T-helper 22 cell (primary cell): ENCODE data around the gene MAN2A2.
"Not testable (repeated sequence)": the region's sequence is repeated elsewhere in the genome, so short reads cannot be mapped to it uniquely, and the experiment has no call there.

Experiments used
- DNase-seq: peaks from one replicate; pipeline ENCODE4 v3.0.0-alpha.2; 2020; ENCODE audit warnings: low read depth

MAN2A2 gene

DNA sequence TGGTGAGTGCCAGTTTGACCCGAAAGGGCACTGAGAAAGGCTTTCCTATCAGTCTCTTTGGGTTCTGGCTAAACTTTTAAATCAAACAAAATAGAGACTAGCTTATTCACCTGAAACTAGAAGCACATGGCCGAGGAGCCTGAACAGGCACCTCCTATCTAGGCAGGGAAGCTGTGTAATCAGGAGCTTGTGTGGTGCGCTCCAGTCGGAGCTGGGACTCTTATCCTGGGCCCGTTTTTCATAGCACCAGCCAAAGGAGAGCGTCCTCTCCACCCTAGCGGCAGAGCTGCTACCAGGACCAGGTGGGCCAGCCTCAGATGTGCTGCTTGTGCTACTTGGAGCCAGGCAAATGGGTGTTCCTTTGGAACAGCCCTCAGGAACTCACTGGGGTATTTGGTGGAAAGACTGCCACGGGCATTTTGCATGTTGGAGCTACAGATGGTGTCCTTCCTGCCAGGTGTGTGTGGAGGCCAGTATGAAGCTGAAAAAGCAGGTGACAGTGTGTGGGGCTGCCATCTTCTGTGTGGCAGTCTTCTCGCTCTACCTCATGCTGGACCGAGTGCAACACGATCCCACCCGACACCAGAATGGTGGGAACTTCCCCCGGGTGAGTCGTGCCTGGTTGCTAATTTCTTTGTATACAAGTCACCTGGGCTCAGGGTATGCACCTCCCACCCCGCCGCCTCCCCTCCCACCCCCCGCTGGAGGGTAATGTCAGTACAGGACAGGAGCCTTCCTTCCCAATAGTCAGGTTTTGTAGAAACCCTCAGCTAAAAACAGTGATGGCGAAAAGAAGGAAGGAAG, 833 bp downstream of the MAN2A2 start:
- DNase-seq = no peak

DNA sequence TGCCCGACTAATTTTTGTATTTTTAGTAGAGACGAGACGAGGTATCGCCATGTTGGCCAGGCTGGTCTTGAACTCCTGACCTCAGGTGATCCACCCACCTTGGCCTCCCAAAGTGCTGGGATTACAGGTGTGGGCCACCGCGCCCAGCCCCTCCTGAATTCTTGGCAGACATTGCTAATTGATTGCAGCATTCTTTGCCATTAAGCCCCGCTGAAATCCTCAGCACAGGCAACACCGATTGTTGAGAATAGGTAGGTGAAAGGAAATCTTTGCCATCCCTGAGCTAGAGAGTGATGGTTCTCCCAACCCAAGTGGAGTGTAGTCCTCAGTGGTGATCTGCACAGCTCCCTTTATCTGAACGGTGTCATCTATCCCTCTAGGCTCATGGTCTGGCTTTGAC, 1.6 kb downstream of the MAN2A2 start:
- no peak for DNase-seq

DNA sequence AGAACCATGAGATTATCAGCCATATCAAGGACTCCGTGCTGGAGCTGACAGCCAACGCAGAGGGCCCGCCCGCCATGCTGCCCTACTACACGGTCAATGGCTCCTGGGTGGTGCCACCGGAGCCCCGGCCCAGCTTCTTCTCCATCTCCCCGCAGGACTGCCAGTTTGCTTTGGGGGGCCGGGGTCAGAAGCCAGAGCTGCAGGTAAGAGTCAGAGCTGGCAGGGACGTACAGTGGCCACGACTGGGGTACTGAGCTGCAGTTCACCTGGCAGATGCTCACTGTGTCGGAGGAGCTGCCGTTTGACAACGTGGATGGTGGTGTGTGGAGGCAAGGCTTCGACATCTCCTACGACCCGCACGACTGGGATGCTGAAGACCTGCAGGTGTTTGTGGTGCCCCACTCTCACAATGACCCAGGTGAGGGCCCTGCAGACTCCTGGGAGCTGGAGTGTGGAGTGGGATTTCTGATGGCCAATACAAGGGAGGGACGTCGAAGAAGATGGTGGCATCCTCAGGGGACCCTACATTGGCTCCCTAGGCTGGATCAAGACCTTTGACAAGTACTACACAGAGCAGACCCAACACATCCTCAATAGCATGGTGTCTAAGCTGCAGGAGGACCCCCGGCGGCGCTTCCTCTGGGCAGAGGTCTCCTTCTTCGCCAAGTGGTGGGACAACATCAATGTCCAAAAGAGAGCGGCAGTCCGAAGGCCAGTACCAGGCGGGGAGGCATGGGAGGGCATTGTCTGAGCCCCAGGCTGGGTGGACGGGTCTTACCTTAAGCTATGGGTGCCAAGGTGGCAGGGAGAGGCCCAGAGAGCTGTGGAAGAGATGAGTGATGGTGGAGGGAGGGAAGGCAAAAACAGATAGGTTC, 2.4 kb downstream of the MAN2A2 start:
- no peak for DNase-seq

DNA sequence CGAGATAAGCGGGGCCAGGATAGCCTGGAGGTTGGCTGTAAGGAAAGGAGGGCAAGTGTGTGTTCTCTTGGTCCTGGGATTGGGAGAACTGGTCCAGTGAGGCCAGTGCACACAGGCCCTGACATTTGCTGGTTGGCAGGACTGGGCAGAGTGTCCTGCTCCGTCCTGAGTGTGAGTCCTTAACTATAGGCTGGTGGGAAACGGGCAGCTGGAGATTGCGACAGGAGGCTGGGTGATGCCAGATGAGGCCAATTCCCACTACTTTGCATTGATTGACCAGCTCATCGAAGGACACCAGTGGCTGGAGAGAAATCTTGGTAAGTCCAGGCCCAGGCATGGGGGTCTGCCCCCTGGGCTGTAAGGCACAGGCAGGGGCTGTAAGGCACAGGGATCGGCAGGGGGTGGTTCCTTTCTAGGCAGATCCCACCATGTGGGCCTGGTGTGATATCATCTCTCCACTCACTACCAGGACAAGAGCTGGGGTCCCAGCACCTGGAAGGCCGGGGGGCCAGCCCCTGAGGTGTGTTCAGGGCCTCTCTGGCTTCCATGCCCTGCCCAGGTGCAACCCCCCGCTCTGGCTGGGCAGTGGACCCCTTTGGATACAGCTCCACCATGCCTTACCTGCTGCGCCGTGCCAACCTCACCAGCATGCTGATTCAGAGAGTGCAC, 3.2 kb downstream of the MAN2A2 start:
- DNase-seq = no peak

DNA sequence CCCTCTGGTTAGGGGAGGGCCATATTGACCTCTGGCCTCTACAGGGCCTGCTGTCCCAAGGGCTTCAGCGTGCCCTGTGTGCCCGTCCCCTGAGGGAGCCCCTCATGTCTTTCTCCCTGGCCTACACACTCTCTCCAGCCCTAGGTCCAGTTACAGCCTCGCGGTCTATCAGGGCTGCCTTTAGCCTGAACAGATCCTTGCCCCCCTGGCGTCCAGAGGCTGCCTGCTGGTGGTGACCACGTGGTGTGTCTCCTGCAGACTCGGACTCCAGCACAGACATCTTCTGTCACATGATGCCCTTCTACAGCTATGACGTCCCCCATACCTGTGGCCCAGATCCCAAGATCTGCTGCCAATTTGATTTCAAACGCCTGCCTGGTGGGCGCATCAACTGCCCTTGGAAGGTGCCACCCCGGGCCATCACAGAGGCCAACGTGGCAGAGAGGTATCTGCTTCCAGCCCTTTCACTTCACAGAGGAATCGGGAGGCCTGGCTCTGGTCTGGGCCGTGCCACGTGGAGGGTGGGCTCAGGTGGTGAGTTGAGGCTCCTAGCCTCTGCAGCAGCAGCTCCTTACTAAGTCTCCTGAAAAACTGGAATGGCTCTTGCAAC, 4.1 kb downstream of the MAN2A2 start:
- DNase-seq = no peak

DNA sequence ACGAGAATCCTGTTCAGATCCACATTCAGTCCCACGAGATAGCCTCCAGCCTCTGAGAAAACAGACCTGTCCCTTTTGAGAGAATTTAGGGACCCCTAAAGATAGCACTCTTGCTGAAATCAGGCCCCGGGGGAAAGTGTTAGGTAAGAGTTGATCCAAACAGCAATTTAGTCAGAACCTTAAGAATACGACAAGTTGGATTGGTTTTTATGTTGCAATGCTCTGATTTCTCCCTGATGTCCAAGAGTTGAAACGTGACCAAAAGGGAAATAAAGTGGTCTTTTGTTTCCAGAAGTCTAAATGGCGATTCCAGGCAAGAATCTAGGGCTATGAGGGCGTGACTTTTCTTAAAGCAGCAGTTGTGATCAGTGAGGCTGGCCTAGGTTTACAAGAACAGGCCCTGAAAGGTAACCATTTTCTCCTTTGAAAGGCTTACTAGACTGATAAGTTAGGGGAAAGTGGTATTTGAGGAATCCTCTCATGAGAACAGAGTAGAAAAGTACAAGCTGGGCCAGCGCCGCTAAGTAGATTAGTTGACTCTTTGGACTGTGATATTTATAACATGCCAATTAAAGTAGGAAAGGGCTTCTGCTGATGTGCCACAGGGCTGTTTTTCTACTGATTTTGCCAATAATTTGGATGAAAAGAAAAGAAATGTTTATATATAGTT, 4.9 kb downstream of the MAN2A2 start:
- no peak for DNase-seq

DNA sequence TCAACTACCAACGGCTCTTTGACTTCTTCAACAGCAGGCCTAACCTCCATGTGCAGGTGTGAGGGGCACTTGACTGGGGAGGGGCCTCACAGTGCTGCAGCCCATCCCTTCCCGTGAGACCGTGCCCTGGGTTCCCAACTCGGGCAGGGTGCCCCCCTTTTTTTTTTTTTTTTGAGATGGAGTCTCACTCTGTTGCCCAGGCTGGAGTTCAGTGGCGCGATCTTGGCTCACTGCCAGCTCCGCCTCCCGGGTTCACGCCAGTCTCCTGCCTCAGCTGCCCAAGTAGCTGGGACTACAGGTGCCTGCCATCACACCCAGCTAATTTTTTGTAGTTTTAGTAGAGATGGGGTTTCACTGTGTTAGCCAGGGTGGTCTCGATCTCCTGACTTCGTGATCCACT, 6.3 kb downstream of the MAN2A2 start:
- not testable (repeated sequence) for DNase-seq

DNA sequence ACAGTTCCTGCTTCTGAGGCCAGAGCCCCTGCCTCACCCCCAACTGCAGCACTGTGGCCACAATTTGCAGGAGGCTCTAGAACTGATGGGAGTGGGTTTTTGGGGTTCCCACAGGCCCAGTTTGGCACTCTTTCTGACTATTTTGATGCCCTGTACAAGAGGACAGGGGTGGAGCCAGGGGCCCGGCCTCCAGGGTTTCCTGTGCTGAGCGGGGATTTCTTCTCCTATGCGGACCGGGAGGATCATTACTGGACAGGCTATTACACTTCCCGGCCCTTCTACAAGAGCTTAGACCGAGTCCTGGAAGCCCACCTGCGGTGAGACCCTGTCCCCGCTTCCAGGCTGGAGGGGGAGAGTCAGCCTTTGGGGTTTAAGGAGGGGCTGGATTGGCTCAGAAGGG, 6.9 kb downstream of the MAN2A2 start:
- no peak for DNase-seq

DNA sequence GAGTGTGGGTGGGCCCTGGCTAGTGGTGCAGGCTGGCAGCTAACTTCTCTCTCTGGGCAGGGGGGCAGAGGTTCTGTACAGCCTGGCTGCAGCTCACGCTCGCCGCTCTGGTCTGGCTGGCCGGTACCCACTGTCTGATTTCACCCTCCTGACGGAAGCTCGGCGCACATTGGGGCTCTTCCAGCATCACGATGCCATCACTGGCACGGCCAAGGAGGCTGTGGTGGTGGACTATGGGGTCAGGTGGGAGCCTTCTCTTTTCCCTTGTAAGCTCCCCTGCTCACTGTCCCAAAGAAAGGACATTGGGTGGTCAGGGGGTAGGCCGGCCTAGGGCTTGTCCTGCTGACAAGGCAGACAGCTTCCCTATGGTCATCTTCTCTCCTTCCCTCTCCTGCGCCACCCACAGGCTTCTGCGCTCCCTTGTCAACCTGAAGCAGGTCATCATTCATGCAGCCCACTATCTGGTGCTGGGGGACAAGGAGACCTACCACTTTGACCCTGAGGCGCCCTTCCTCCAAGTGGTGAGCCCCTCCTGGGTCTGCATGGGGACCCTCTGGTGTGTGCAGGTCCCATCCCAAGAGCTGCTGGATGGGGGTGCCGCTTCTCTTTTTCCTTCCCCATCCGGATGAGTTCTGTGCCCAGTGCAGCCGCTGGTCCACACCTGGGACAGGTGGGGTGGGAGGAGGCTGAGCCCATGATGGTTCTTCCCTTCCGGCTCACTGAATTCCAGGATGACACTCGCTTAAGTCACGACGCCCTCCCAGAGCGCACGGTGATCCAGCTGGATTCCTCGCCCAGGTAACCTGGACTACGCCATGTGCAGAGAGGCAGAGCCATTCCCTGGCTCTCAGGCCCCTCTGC, 7.6 kb downstream of the MAN2A2 start:
- no peak for DNase-seq

DNA sequence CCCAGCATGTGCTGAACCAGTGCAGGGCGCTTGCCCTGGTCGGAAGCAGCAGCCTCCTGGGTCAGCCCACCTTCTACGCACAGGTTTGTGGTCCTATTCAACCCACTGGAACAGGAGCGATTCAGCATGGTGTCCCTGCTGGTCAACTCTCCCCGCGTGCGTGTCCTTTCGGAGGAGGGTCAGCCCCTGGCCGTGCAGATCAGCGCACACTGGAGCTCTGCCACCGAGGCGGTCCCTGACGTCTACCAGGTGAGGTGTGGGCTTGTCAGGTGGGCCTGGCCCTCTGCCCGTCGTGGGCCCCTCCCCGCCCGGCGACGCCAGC, 8.2 kb downstream of the MAN2A2 start:
- no peak for DNase-seq

DNA sequence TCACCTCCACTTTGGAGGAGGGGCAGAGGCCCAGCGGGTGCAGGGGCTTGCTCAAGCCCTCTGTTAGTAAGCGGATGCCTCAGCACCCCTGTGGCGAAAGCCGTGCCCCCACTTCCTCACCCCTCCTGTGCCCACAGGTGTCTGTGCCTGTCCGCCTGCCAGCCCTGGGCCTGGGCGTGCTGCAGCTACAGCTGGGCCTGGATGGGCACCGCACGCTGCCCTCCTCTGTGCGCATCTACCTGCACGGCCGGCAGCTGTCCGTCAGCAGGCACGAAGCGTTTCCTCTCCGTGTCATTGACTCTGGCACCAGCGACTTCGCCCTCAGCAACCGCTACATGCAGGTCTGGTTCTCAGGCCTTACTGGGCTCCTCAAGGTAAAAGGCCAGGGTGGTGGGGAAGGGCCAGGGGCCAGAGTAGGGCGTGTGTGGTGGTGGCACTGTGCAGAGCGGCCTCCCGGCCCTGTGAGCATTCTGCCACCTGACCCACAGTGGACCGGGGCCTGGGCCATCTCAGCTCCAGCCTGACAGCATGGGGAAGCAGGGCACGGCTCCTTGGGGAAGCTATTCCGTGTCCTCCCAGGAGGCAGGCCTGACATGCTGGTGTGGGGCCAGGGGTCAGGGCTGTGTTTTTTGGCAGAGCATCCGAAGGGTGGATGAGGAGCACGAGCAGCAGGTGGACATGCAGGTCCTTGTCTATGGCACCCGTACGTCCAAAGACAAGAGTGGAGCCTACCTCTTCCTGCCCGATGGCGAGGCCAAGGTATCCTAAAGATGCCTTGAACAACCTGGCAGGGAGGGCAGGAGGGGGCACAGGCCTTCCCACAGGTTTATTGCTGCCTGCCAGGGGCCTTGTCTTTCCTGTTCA, 9.0 kb downstream of the MAN2A2 start:
- DNase-seq = no peak

DNA sequence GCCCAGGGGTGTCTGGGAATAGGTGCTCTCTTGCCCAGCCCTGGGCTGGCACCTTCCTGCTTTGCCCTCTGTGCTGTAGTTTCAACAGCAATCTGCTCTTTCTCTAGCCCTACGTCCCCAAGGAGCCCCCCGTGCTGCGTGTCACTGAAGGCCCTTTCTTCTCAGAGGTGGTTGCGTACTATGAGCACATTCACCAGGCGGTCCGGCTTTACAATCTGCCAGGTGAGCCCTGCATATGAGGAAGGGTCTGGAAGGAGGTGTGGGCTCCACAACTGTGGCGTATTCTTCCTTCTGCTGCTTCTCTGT, 9.6 kb downstream of the MAN2A2 start:
- no peak for DNase-seq

DNA sequence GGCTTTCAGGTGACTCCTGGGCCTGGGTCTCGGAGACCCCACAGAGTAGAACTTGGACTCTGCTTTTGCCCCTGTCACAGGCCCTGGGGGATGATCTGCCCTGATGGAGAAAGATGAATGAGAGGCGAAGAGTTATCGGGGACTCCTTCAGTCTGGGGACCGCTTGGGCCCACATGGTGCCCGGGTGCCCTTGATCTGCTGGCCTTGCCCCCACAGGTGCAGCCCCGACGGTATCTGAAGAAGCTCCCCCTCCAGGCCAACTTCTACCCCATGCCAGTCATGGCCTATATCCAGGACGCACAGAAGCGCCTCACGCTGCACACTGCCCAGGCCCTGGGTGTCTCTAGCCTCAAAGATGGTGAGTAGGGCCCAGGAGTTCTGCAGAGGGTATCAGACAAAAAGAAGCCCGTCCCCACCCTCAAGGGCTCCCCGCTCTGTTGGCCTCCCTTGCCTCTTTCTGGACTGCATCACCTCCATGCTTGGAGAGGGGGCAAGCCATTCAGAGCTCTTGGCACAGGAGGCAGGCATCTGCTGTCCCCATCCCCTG, 10.4 kb downstream of the MAN2A2 start:
- DNase-seq = no peak

DNA sequence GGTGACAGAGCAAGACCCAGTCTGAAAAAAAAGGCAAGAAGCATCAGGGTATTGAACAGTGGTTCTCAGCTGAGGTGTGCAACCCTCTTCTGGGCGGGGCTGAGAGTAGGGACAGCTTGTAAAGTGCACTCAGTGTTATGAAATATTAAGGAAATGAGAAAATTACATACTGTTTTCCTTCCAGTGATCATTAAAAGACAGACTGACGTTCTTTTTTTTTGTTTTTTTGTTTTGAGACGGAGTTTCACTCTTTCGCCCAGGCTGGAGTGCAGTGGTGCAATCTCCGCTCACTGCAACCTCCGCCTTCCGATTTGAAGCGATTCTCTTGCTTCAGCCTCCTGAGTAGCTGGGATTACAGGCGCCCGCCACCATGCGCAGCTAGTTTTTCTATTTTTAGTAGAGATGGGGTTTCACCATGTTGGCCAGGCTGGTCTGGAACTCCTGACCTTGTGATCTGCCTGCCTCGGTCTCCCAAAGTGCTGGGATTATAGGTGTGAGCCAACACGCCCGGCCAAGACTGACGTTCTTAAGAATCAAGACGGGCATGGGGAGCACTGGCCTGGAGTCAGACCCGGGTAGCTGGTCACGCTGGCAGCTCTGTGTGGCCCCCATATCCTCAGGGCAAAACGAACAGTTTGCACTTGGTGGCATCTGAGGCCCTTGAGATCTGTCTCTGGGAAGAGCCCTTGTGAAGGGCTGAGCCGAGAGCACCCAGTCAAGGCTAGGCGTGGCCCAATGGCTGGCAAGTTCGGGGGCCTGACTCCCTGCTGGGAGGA, 11.4 kb downstream of the MAN2A2 start:
- DNase-seq = no peak

DNA sequence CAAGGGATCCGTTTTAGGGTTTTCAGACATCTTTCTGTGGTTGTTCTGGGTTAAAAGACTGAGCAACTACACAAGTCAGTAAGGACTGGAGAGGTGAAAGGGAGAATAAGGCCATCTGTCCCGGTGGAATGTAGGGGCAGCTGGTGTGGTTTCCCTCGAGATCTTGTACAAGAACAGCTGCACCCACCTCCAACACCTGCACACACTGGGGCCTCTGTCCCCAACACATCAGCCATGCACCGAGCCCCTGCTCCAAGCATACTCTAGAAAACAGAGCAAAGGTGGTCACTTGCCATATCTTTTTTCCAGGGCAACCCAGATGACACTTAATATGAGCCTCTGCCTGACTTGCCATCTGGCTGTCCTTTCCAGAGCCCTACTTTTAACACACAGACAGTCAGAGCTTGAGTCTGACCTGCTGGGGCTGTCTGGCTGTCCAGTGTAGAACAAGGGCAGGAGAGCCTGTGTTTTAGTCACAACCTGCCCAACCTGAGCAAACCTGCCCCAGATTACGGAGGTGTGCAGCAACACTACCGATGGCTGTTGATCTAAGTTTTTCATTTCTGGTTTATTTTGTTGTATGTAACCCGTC, 12.2 kb downstream of the MAN2A2 start:
- DNase-seq = no peak

DNA sequence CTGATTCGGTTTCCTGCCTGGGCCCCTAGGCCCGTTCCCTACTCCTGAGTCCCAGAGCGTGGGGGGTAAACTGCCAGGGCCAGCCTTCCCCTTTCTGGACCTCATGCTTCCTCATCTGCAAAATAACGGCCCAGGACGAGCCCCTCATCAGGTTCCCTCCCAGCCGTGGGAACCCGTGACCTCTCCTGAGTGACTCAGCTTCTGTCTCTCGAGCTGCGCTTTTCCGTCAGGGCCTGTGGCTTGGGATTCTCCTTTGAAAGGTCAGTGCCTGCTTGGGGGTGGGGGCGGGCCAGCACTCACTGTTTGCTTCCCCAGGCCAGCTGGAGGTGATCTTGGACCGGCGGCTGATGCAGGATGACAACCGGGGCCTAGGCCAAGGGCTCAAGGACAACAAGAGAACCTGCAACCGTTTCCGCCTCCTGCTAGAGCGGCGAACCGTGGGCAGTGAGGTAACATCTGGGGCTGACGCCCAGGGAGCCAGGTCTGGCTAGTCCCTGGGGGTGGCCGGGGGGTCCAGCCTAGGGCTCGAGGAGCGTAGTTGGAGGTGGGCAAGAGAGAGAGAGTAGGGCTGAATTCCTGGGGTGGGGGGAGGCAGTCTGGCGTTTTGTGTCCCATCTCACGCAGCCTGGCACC, 12.8 kb downstream of the MAN2A2 start:
- DNase-seq = no peak

DNA sequence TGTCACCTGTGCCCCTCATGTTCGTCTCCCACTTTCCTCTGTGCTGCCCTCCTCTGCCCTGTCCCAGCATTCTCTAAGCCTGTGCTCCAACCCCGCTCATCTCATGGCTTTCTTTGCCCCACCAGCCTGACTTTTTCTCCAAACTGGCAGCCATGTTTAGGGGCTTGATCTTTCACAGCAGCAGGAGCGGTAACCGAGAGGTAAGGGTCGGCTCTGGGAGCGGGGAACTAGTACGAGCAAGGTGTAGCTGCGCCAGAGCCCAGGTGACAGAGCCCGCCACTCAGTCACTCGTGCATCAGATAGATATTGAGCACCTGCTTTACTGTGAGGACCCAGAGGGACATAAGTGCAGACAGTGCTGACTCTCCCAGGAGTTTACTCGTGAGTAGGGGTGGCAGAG, 13.4 kb downstream of the MAN2A2 start:
- no peak for DNase-seq

DNA sequence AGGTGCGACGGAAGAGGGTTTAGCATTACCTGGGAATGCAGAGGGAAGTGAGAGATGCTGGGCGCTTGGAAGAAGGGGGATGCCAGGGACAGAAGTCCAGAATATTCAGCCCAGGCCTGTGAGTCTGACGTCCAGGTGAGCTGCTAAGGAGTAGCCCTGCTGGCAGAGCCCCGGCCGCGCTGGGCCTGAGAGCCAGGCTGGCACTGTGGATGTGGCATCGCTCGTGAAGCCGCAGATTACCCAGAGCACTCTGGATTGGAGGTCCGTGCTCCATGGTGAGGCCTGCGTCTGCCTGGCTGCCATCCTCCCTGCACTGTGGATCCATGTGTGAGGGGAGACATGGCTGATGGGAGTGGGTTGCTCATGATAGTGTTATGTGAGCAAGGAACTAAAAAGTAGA, 14.5 kb downstream of the MAN2A2 start:
- DNase-seq = no peak
